HG03135 (cell line): Measurements from ENCODE around the gene SAMD10.
"Not testable (repeated sequence)": the region's sequence is repeated elsewhere in the genome, so short reads cannot be mapped to it uniquely, and the experiment has no call there.

Source experiments
- ATAC-seq: cut with Tn5 transposase; IDR thresholded peaks from one replicate; pipeline ENCODE4 v1.9.1; 2021; ENCODE audit warnings: mild to moderate bottlenecking, moderate library complexity; ENCODE audit not compliant: unreplicated experiment

SAMD10 gene

DNA sequence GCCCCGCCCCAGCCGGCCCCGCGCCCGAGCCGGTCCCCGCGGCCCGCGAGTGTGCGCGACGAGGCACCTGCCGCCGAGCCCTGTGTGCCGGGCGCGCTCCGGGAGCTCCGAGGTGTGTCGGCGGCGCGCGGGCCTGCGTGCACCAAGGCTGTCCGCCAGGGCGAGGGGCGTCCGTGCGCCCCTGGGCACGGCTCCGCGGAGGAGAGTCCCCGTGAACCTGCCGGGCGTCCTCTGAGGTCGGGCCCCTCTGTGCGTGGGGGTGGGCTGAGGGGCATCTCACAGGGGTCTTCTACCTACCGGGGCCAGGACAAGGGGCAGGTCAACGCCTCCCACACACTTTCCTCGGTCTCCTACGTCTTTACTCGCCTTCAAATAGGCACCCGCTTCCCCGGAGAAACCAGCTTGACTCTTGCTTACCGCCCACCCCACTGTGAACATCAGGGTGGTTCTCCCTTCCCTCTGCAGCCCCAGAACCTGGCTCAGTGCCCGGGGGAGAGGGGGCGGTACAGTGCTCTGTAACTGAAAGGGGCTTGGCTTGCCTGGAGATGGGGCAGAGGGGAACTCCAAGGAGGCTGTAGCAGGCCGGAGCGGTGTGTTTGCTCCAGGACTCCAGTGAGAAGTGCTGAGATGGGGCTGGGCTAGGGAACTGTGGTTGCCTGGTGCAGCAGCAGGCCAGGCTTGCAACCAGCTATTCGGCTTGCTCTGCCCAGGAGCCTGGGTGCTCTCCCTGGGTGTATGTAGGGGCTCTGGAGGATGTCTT, at the start of gene SAMD10:
TSS of gene SAMD10 (minus strand) at position 86 of the 760 bp plus-strand sequence. CDS start 175 bp downstream, outside the sequence.
- no peak for ATAC-seq

DNA sequence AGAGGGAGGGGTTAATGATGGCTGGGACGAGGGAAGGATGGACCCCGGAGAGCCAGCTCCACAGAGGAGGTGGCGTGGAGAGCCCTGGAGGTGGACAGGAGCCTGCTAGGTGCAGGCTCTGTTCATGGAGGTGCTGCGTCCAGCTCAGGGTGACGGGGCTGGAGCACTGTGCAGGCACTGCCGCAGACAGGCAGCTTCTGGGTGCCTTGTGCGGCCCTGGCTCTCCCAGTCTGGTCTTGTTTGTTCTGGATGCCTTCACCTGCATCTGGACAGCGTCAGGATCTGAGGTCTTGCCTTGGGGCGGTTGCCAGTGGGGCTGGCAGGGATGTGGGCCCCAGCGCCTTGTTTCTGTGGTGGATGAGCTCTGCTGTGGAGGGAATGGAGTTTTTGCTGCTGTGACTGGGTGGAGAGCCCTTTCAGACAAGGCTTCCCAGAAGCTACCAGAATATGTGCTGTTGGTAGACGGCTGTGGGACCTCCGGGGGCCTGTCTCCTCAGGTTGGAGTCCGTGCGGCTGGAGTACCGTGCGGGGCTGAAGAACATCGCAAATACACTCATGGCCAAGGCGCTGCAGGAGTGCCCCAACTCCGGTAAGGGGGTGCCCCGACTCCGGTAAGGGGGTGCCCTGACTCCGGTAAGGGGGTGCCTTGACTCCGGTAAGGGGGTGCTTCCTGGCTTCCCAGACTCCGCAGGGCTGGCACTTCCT, 48.7 kb upstream of the SAMD10 start:
- ATAC-seq: no peak

DNA sequence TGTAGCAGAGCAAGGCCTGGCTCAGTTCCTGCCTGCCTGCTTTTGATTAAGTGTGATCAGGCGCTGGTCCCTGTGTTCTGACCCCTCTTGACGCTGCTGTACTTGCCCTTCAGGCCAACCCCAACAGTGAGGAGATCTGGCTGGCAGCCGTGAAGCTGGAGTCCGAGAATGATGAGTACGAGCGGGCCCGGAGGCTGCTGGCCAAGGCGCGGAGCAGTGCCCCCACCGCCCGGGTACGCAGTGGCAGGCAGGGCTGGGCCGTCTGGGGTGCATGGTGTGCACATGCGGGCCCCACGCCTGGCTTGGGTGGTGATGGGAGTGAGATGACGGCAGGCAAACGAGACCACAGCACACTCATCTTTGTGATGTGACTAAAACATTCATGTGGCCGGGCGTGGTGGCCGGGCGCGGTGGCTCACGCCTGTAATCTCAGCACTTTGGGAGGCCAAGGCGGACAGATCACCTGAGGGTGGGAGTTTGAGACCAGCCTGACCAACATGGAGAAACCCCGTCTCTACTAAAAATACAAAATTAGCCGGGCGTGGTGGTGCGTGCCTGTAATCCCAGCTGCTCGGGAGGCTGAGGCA, 46.5 kb upstream of the SAMD10 start:
- no peak for ATAC-seq

DNA sequence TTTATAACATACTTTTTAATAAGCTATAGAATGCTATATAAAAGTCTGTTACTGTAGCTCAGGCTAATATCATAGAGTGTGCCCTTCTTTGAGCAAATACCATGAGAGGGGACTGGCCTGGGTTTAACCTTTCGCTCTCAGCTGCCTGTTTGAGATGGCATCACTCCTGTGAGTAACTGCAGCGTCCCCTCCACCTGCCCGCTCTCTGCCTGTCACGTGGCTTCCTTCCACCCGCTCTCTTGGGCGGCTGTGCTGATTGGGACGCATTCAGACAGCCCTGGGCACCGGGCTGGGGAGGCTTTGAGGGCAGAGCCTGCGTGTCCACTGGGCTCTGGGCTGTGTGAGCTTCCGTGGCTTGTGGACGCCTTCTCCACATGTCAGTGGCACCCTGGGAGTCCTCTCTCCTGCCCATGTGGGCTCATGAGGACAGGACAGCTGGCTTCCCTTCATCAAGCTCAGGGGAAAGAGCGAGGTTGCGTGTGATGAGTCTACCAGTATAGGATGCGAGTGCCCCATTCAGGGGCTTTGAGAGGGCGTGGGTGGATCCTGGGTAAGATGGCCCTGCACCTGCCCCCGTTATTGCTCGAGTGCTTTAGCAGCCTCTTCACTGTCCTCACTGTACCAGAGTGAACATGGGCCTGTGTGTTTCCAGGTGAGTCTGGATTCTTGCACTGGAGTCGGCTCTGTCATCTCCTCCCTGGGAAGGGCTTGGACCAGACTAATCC, 45.8 kb upstream of the SAMD10 start:
- no peak for ATAC-seq

DNA sequence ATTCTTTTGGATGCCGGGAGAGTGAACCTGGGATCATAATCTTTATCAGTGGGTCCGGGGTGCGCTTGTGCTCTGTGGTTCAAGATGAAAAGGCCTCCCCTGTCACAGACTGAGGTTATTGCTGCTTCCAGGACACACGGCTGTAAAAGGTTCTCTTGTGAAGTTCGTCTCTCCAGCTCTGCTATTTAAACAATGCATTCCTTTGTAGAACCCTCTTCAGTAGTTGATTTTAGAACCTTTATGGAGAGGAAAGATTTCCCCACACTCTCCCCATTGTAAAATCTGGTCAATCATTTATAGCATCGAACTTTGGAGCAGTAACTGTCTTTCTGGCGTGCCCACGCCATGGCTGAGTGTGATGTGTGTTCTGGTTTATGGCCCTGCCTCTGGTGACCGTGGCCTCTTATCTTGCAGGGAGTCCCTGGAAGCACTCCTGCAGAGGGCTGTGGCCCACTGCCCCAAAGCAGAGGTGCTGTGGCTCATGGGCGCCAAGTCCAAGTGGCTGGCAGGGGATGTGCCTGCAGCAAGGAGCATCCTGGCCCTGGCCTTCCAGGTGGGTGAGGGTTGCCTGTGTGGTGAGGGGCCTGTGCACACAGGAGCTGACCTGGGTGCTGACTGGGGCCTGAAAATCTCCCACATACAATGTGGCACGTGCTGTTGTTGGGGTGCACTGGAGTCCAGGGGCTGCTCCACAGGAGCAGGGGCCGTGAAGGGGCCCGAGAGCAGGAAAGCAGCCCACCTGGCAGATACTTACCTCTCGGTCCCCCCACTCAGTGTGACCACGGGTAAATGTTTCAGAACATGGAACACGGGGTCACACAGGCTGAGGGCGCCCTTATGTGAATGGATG, 44.9 kb upstream of the SAMD10 start:
- ATAC-seq: no peak

DNA sequence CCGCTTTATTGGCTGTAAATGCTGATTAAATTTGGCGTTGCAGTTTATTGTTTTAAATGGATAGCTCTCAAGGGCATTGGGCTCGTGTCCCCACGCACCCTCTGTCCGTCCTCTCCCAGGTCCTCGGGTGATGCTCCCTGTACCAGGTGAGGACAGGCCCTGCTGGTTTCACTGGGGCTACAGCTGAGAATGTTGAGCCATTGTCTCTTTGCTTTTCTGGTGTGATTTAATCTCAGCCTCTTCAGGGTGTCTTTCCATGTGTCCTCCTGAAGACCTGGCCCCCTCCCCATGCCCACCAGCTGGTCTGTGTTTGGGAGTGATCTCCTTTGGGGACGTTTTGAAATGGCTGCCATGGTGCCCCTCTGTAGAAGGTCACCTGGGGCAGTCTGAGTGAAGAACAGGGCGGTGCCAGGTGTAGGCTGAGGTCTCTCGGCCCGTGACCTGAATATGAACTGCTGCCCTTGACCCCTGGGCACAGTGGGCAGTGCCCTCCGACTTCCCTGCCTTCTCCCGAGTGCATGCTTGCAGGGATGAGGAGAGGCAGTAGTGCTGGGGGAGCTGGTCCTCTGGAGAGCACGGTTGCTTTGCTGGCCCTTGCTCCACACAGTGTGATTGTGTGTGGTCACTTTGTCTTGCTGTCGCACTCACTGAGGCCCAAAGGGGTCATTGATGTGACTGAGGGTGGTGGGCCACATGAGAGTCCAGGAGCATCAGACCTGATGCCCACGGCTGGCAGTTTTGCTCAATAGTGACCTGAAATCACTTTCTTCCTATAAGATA, 44.1 kb upstream of the SAMD10 start:
- no peak for ATAC-seq

DNA sequence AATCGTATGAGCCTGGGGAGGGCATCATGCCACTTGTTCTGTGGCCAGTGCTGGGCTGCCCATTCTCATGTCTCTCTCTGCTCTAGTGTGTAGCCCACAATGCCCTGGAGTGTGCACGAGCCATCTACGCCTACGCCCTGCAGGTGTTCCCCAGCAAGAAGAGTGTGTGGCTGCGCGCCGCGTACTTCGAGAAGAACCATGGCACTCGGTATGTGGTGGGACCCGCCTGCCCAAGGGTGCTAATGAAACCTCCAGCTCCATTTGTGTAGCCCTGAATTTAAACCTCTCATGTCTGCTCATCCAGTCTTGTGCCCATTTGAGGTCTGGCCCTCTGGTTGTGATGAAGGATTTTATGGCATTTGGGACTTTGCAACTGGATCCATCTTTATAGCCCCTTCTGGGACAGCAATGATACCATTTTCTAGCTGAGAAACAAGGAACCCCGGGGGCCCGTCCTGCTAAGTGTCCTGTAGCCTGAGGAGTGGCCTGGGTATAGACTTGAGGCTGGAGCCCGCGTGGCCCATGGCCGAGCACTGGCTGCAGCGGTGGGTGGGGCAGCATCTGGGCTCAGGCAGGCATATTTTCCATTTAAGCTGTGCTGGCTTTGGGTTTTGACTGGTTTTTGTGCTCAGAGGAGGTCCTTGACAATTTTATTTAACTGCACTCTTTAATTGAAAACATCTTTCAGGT, 43.4 kb upstream of the SAMD10 start:
- no peak for ATAC-seq

DNA sequence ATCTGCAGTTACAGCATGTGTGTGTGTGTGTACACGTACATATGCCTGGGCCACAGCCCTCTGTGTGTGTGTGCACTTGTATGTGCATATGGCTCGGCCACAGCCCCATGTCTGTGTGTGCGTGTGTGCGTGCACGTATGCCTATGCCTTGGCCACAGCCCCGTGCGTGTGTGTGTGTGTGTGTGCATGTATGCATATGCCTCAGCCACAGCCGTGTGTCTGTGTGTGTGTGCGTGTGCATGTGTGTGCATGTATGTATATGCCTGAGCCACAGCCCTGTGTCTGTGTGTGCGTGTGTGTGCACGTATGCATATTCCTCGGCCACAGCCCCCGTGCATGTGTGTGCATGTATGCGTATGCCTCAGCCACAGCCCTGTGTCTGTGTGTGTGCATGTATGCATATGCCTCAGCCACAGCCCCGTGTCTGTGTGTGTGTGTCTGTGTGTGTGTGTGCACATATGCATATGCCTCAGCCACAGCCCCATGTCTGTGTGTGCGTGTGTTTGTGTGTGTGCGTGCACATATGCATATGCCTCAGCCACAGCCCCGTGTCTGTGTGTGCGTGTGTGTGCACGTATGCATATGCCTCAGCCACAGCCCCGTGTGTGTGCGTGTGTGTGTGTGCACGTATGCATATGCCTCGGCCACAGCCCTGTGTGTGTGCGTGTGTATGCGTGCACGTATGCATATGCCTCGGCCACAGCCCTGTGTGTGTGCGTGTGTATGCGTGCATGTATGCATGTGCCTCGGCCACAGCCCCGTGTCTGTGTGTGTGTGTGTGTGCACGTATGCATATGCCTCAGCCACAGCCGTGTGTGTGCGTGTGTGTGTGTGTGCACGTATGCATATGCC, 41.9 kb upstream of the SAMD10 start:
- ATAC-seq: no peak

DNA sequence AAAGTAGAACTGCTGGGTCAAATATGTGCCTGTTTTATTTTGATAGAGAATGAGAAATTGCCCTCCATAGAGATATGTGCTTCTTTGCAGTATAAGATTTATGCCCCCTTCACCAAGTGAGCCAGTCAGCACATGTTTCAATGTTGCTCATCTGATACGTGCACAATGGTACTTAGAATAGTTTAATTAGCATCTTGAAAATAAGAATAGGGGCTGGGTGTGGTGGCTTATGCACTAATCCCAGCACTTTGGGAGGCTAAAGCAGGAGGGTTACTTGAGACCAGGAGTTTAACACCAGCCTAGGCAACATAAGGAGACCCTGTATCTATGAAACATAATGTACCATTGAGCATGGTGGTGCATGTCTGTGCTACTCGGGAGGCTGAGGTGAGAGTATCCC, 36.2 kb upstream of the SAMD10 start:
- ATAC-seq: no peak

DNA sequence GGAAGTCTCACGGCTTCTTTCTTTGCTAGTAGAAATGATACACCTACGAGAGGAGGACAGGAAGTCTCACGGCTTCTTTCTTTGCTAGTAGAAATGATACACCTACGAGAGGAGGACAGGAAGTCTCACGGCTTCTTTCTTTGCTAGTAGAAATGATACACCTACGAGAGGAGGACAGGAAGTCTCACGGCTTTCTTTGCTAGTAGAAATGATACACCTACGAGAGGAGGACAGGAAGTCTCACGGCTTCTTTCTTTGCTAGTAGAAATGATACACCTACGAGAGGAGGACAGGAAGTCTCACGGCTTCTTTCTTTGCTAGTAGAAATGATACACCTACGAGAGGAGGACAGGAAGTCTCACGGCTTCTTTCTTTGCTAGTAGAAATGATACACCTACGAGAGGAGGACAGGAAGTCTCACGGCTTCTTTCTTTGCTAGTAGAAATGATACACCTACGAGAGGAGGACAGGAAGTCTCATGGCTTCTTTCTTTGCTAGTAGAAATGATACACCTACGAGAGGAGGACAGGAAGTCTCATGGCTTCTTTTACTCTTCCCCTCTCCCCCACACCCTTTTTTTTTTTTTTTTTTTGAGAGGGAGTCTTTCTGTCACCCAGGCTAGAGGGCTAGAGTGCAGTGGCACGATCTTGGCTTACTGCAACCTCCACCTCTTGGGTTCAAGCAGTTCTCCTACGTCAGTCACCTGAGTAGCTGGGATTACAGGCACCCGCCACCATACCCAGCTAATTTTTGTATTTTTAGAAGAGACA, 33.1 kb upstream of the SAMD10 start:
- ATAC-seq: not testable (repeated sequence)

DNA sequence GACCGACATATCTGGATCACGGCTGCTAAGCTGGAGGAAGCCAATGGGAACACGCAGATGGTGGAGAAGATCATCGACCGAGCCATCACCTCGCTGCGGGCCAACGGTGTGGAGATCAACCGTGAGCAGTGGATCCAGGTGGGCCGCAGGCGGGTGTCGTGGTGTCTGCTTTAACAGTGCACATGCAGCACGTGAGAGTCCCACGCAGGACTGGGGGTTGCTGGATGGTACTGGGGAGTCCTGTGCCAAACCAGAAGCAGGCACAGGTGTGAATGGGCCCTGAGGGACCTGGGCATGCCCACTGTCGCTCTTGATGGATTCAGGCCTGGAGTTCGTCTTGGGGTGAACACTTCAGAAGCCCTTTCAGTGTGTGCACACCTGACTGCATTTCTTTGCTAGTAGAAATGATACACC, 31.9 kb upstream of the SAMD10 start:
- no peak for ATAC-seq

DNA sequence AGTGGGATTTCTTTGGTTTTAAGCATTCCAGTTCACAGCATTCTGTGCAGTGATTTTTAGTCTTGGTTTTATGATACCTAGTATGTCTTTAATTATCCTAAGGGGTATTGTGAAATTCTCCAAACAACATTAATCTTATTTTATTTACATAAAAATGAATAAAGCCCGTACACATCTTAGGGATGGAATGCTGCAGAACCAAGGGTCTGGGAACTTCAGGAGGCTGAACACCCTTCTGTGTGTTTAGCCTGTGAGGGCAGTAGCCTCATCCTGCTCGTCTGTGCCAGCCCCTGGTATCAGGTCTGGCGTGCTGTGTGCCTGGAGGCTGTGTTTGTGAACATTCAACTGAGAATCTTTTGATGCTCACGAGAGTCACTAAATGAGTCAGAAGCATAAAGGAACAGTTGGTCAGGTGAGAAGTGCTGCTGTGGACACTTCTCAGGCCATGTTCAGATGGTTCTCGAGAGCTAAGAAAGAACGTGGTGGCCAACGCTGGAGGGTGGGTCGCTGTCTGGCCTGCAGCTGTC, 31.3 kb upstream of the SAMD10 start:
- ATAC-seq: no peak

DNA sequence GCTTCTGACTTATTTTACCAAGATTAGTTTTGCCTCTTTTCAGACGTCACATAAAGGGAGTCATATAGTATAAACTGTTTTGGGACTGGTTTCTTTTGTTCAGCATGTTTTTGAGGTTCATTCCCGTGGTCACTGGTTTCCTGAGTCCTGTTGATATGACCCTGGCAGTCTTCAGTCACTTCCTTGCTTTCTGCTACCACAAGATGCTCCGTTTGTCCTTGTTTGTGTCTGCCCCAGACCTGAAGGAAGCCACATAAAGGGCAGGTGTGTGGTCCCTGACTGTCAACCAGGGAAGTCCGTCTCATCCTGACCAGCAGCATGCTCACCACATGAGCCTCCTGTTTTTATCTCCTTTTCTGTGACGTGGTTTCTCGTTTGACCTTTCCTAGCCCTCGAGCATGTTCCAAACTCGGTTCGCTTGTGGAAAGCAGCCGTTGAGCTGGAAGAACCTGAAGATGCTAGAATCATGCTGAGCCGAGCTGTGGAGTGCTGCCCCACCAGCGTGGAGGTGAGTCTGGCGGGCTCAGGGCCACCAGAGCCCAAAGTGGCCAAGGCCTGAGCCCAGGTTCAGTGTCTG, 30.5 kb upstream of the SAMD10 start:
- no peak for ATAC-seq

DNA sequence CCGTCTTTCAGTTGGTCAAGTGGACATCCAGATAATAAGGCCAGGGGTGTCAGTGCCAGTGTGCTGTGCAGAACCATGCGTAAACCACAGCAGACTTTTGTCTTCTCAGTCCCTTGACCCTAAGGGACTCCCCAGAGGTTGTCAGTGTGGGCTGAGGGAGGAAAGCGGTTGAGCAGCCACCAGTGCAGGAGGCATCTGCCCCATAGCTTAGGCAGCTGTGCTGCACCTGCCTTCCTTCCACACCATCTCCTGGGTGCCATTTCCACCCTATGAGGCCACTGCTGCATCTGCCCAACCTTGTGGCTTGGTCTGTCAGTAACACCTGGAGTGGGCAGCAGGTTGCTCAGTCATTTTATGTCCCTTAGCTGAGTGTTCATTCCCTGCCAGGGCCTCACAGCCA, 27.5 kb upstream of the SAMD10 start:
- ATAC-seq: no peak

DNA sequence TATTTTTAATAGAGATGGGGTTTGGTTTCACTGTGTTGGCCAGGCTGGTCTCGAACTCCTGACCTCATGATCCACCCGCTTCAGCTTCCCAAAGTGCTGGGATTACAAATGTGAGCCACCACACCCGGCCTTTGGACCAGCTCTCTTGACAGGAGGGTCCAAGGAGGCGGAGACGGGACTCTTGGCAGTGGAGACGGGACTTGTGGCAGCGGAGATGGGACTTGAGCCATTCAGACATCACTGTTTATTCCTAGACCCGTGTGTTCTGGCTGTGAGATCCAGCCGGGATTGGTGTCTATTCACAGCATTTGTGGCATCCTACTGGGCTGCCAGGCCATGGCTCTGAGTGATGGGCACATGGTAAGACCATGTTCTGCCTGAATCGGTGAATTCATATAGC, 27.0 kb upstream of the SAMD10 start:
- ATAC-seq: no peak

DNA sequence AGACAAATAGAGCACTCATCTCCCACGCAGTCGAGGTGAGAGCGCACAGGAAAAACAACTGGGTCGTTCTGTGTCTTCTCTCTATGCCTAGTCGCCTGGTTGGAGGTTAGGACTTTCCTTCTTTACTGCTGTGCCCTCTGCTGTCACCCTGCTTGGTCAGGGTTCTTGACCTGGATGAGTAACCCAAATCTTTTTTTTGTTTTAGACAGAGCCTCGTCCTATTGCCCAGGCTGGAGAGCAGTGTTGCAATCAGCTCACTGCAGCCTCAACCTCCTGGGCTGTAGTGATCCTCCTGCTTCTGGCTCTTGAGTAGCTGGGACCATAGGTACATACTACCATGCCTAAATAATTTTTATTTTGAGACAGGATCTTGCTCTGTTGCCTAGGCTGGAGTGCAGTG, 26.0 kb upstream of the SAMD10 start:
- ATAC-seq: no peak
